ENCODE data around the gene TUBB3.

- TF ChIP-seq POLR2AphosphoS5 (IDR thresholded peaks at IDR 0.05): no peak
- no peak for TF ChIP-seq CTCF (IDR thresholded peaks at IDR 0.05)
Observed at GRCh38 chr16:89915303-89916232, 7.6 kb upstream of the TUBB3 start.

All from breast epithelium (tissue), 3 donors.